Esophagus squamous epithelium (tissue), 5 donors: ENCODE results near the gene PTPDC1. TPM values are rescaled to one million over a fixed set of nuclear protein-coding genes. Genes with fewer than 3 reads are reported as not detected.

Experiments
- DNase-seq: peaks from one replicate; lab custom pipeline; 2025; lab: John Stamatoyannopoulos, UW
- H3K27ac ChIP-seq, 4 donors: fragments of 200-600 bp; sonication (generic); one replicate each; pipeline ENCODE4 v1.5.1; 2016 to 2019; ENCODE audit warnings: mild to moderate bottlenecking in 1 of 4
- H3K27me3 ChIP-seq, 4 donors: fragments of 200-600 bp; sonication (generic); 1 replicate in 3 of 4; 2 replicates in 1 of 4; pipeline versions ENCODE4 v1.5.1 to v1.6.0; 2017 to 2021; ENCODE audit warnings: antibody characterized with exemption in 1 of 4
- H3K36me3 ChIP-seq, 3 donors: fragments of 200-600 bp; sonication (generic); one replicate each; pipeline ENCODE4 v1.5.1; 2016 to 2019
- H3K4me1 ChIP-seq, 3 donors: fragments of 200-600 bp; sonication (generic); one replicate each; pipeline ENCODE4 v1.5.1; 2017 to 2019
- H3K4me3 ChIP-seq, 4 donors: fragments of 200-600 bp; sonication (generic); 1 replicate in 3 of 4; 2 replicates in 1 of 4; pipeline ENCODE4 v1.5.1; 2016 to 2019; ENCODE audit warnings: mild to moderate bottlenecking in 2 of 4, moderate library complexity in 1 of 4
- H3K9me3 ChIP-seq, 3 donors: fragments of 200-600 bp; sonication (generic); one replicate each; pipeline ENCODE4 v1.5.1; 2016 to 2019
- POLR2A ChIP-seq, 4 donors: fragments of 450-650 bp; IDR thresholded peaks; one replicate each; pipeline ENCODE4 v1.6.1; 2017; ENCODE audit warnings: antibody characterized with exemption in 4 of 4, mild to moderate bottlenecking in 4 of 4, moderate library complexity in 3 of 4
- WGBS, 2 donors: methylation state at CpG; one replicate each; pipeline ENCODE4 v1.1.5; 2018; 5-methylcytosine and 5-hydroxymethylcytosine counted together
- intact Hi-C: fragments of 100-400 bp; cut with DNase I; formaldehyde crosslinking; loops from one replicate; pipeline ENCODE4 v1.15.0; 2022
- total RNA-seq, 4 donors: library from RNA; depleted of rRNA; stranded (reverse); fragments of >200 nt; gene quantifications; one replicate each; pipeline ENCODE4 v1.1.0, GENCODE V29; 2016
- TF ChIP-seq, protein P1 (sequence below), 6 experiments: fragments of 450-650 bp in 4 of 6; fragments of 200-600 bp in 2 of 6; sonication (generic) in 2 of 6; IDR thresholded peaks; one replicate each; pipeline ENCODE4 v1.5.1; 2016 to 2019; ENCODE audit warnings: antibody characterized with exemption in 6 of 6, mild to moderate bottlenecking in 4 of 6, moderate library complexity in 4 of 6
- donor health status: DM: yes; HTN: yes; CAD: no.

Gene PTPDC1
- total RNA-seq, 4 donors from 2014 or later = 2.1 to 8.2 (median 3.3) TPM

DNA sequence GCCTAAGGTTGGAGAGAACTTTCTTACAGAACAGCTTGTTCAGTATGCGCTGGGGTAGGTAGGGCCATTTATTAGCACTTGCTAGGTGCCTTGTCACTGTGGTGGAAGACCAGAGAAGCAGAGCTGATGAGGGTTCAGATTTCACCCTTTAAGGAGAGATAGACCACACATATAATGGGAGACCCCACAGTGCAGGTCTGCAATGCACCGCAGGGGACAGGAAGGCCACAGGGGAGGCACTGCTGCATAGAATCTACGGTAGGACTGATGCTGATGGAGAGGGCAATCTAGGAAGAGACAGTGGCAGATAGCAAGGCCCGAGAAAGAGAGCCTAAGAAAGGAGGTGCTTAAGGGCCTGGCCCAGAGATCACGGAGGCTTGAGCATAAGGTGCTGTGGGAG, 64.2 kb downstream of the PTPDC1 start:
- no peak overlapping the region for H3K4me3 ChIP-seq
- H3K4me1 ChIP-seq = peaks cover 0 to 26% (median 15%) of the 10 kb centered on the region in 3 donors
- no peak for DNase-seq
- no peak overlapping the region for H3K27ac ChIP-seq
- no peaks in the 10 kb centered on the region for H3K27me3 ChIP-seq
- TF ChIP-seq, protein P1, sequence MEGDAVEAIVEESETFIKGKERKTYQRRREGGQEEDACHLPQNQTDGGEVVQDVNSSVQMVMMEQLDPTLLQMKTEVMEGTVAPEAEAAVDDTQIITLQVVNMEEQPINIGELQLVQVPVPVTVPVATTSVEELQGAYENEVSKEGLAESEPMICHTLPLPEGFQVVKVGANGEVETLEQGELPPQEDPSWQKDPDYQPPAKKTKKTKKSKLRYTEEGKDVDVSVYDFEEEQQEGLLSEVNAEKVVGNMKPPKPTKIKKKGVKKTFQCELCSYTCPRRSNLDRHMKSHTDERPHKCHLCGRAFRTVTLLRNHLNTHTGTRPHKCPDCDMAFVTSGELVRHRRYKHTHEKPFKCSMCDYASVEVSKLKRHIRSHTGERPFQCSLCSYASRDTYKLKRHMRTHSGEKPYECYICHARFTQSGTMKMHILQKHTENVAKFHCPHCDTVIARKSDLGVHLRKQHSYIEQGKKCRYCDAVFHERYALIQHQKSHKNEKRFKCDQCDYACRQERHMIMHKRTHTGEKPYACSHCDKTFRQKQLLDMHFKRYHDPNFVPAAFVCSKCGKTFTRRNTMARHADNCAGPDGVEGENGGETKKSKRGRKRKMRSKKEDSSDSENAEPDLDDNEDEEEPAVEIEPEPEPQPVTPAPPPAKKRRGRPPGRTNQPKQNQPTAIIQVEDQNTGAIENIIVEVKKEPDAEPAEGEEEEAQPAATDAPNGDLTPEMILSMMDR (IDR thresholded peaks at IDR 0.05) = no peak
- no peak for TF ChIP-seq POLR2A (IDR thresholded peaks at IDR 0.05)
- H3K36me3 ChIP-seq = no peaks in the 10 kb centered on the region
- WGBS, 2 donors = 71 to 73% methylated on average over 4 to 5 of the region's 5 CpGs
- no peaks in the 10 kb centered on the region for H3K9me3 ChIP-seq
- intact Hi-C loops = no loop called here

DNA sequence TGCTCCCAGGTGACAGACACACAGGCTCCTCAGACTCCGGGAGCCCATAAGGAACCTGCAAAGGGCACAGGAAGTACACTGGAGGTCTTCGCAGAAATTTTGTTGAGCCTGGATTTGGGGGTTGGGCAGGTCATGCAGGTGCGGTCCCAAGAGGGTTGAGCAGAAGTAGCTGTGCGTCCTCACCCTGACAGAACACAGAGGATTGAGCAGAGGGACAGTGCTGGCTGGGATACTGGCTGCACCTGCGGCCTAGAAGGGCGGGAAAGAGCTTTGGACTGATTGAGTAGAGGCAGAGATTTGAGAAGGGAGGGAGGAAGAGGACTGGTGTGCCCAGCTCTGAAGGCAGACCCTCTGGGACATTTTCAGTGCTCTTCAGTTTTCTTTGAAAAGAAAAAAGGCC, 65.4 kb downstream of the PTPDC1 start:
- Histone ChIP-seq H3K27ac (no peak overlapping the region), H3K36me3 (no peaks in the 10 kb centered on the region), H3K9me3 (no peaks in the 10 kb centered on the region), H3K27me3 (no peaks in the 10 kb centered on the region), H3K4me1 (peaks cover 0 to 14% (median 5%) of the 10 kb centered on the region in 3 donors), H3K4me3 (no peak overlapping the region)
- no peak for TF ChIP-seq POLR2A (IDR thresholded peaks at IDR 0.05)
- TF ChIP-seq, protein P1 (IDR thresholded peaks at IDR 0.05) = no peak
- DNase-seq = no peak
- intact Hi-C loops = no loop called here
- WGBS, 2 donors = 86 to 94% methylated on average over 4 to 6 of the region's 6 CpGs

DNA sequence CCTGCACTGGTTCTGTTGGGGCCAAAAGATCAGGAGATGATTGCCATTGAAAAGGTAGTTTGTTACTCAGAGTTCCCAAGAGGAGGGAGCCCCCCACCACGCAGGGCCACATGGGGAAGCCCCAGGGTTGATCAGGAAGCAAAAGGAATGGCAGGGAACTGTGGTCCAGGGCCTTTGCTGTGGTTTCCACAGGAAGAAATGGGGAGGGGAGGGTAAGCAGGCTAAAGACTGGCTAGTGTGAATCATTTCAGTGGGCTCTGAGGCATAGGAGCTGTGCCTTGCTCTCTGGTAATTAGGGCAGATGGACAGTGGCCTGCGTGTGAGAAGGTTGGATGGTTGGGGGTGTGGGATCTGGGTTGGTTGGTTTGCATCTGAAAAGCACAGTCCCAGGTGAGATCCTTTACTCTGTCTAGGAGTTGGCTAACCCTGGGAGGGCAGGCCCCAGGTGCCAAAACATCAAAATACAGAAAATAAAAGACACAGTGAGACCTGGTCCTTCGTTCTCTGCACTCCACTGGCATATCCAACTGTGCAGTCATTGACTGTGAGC, 66.1 kb downstream of the PTPDC1 start:
- Histone ChIP-seq H3K4me3 (no peak overlapping the region), H3K4me1 (peaks cover 0 to 11% (median 0%) of the 10 kb centered on the region in 3 donors), H3K27ac (no peak overlapping the region), H3K9me3 (no peaks in the 10 kb centered on the region), H3K27me3 (no peaks in the 10 kb centered on the region), H3K36me3 (no peaks in the 10 kb centered on the region)
- no peak for TF ChIP-seq POLR2A (IDR thresholded peaks at IDR 0.05)
- TF ChIP-seq, protein P1 (IDR thresholded peaks at IDR 0.05) = no peak
- WGBS, 2 donors = 83 to 93% methylated on average over 3 of the region's 3 CpGs
- intact Hi-C loops = no loop called here
- no peak for DNase-seq

DNA sequence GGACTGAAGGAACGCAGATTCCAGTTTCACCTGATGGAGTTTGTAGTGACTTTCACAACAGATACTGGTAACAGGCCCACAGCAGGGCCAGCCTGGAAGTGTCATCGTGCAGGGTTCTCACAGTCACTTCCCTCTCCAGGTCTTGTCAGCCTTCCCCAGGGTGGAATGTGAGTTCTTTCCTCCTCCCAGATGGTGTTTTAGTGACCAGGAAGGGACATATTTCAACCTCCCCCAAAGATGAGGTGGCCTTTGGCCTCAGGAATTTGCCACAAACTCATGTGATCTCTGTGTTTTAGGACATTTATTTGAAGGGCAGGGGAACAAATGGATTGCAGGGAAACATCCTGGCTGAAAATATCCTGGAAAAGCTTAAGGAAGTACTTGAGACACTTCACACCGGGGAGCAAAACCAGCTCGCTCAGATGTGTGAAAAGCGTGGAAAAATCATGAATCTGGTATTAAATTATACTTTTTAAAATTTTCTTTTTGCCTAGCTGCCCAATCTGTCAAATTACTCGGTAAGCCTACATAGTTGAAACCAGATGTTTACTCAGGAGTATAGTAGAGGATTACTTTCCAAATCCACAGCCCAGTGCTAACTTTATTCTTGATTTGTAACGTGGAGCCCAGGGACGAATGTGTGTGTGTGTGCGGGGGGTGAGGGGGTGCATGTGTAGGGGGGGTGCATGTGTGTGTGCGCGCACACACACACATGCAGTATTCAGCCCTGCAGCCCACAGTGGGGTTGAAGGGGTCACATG, 66.8 kb downstream of the PTPDC1 start:
- Histone ChIP-seq H3K4me3 (no peak overlapping the region), H3K9me3 (no peaks in the 10 kb centered on the region), H3K4me1 (peaks cover 0 to 13% (median 0%) of the 10 kb centered on the region in 3 donors), H3K27ac (no peak overlapping the region), H3K27me3 (no peaks in the 10 kb centered on the region), H3K36me3 (no peaks in the 10 kb centered on the region)
- intact Hi-C loops = no loop called here
- 74 to 76% methylated on average over 11 of the region's 11 CpGs for WGBS, 2 donors
- TF ChIP-seq POLR2A (IDR thresholded peaks at IDR 0.05) = no peak
- TF ChIP-seq, protein P1 (IDR thresholded peaks at IDR 0.05) = no peak
- DNase-seq = no peak

DNA sequence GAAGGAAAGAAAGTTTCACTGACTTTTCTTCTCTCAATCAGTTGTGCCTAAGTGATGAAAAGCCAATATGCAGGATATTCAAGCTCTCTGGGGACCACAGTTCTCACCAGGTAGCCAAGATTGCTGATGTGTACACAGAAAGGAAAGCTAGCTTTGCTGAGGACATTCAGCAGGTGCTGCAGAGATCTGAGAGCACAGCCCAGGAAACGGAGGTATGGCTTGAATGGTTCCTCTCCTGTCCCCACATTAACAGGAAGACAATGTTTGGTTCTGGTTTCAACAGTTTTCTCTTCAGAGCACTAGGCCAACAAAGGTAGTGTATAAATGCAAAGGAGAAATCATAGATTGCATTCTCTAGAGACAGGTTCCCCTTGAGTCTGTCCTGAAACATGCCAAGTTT, 69.6 kb downstream of the PTPDC1 start:
- TF ChIP-seq POLR2A (IDR thresholded peaks at IDR 0.05) = no peak
- TF ChIP-seq, protein P1 (IDR thresholded peaks at IDR 0.05) = no peak
- no peaks in the 10 kb centered on the region for H3K27me3 ChIP-seq
- H3K9me3 ChIP-seq = no peaks in the 10 kb centered on the region
- intact Hi-C loops = no loop called here
- H3K27ac ChIP-seq = no peak overlapping the region
- DNase-seq = no peak
- no peak overlapping the region for H3K4me3 ChIP-seq
- peaks cover 7 to 19% (median 12%) of the 10 kb centered on the region in 3 donors for H3K4me1 ChIP-seq
- 38 to 60% methylated on average over 1 of the region's 1 CpG for WGBS, 2 donors
- H3K36me3 ChIP-seq = no peaks in the 10 kb centered on the region
